ENCODE results near the gene DSP. TPM values are rescaled to one million over a fixed set of nuclear protein-coding genes. Genes with fewer than 3 reads are reported as not detected.

DSP gene
- total RNA-seq, 1 experiment from 2014 or later, result 39.5 TPM

DNA sequence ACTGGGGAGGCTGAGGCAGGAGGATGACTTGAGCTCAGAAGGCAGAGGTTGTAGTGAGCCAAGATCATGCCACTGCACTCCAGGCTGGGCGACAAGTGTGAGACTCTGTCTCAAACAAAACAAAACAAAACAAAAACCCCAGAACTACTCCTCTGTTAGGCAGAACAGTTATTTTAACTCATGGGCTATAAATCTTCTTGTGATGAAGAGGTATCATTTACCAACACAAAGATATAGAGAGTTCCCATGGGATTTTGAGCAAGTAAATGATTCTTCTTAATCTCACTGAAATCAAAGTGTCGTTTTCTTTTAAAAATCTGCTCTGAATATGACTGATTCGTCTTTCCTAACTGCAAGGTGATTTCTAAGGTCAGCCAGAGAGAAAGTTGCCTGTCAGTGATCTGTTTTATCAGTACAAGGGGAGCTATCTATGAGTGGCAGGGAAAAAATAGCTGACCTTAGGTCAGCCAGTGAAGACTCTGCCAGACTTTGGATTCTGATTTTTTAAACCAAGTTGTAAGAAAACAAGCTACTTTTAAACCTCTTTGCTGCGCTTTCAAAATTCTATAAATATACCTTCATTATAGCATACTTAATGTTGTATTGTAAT lies 3.8 kb upstream of the DSP start:
- DNase-seq (ENCODE audit: low spot score), result no peak

DNA sequence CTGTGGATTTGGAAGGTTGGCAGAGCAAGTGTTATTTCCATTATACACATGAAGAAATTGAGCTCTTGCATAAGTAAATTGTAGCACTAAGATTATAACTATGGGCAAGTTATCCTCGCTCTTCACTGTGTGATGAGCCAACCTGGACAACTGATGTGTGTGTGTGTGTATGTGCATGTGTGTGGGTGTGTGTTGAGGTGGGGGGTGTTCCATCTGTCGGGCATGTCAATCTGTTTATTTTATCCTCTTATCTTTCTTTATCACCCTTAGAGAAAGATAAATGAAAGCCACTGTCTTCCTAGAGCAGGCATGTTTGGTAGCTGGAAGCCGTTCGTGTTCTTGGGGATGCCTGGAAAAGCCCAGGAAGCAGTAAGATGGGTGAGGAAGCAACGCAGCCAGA lies 3.0 kb upstream of the DSP start:
- no peak for DNase-seq (ENCODE audit: low spot score)

DNA sequence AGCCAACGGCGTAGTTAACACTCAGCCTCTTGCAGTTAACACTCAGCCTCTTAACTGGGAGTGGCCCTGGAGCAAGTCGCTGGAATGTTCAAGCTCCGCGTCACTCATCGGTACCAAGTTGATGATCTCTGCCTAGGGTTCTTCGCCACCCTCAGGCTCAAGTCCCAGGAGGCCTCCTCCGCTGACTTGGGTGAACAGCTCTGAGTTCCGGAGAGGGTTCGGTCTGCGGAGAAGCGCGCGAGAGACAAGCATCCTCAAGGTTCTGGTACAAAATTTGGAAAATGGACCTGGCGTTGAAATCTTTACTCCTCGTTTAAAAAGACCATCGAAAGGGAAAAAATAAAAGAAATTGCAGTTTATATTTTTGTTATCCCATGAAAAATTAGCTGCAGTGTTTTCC lies 876 bp upstream of the DSP start:
- no peak for DNase-seq (ENCODE audit: low spot score)

DNA sequence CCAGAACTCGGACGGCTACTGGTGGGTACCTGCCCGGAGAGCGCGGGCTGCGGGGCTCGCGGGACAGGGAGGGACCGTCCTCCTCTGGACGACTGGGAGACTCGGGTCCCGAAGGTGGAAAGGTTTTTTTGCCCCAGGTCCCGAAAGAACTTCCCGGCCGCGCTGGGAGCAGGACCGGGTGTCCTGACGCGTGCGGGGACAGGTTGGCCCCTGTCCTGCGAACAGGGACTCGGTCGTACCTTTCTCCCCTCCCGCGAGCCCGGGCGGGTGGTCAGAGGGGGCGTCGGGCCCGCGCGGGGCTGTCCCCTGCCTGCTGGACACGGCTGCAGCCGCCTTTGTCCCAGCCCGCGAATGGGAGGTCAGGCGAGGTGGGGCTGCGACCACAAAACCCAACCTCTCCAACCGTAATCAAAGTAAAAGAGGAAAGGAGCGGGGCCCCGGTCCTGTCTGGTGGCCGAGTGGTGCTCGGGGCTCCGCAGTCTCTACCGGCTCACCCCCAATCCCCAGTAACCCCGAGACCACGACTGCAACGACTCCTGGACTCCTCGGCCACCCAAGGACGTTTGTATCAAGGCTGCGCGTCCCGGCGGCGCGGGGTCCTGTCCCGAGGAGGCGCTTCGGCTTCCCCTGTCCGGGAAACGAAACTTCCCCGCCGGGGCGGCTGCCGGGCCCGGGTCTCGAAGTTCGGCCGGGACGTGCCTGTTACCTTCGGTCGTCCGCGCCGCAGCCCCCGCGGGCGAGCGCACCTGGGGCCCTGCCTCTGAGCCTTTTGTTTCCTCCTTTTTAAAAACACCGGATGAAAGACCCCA lies 798 bp downstream of the DSP start:
- peak; percentile 22 for DNase-seq (ENCODE audit: low spot score)

DNA sequence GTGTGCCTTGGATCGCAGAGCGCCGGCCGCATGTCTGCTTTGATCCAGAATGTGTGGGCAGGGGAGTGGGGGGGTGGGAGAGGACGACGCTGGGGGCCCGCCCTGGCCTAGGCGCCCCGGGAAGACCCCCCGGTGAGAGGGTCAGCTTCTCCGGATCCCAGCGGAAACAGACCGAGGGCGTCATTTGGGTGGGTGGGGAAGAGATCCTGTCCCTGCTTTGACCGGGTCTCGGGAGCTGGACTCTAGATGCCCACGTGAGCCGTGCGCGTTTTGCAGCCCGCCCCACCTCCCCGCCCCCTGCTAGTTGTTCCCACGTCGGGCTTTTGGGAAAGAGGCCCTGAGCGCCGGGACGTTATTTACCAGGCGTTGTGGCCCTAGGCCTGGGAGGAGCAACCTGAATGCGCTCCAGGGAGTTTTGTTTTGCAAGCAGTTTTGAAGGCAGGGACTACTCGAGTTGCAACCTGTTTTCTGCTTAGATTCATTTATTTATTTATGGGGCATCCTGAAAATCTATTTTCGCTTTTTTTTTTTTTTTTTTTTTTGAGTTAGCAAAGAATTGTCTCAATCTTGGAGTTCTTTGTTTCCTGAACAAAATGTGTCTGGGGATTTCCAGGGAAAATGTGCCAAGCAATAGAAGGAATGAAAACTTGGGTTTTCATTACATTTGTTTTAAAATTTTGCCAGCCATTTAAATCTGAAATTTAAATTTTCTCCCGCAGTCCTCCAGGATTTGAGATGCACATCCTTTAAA lies 1.6 kb downstream of the DSP start:
- peak; percentile 59 for DNase-seq (ENCODE audit: low spot score)

DNA sequence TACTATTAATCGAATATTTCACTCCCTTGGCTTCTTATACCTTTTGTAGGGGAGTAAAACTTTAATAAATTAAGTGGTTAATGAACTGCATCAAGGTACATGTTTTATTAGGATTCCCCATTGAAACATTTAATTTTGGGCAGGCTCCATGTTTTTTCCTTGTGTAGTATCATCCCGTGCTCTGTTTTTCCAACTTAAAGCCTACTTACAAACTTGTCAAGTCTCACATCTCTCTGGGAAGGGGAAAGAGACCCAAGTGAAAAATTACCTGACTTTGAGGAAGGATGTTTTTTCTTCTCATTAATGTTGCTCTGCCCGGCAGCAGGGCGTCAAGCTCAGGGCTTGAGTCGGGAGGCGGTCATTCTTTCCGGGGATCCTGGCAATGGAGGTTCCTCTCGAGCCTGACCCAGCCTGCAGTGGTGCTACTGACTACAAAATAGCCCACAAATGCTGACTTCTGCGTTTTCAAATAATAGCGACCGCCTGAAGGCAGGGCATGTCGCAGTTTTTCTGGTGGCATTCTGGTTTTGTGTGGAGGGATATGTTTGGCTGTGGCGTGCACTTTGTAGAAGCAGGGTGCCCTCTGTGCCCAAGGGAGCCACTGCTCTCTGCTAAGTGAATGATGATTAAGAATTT lies 2.4 kb downstream of the DSP start:
- DNase-seq (ENCODE audit: low spot score), result no peak

DNA sequence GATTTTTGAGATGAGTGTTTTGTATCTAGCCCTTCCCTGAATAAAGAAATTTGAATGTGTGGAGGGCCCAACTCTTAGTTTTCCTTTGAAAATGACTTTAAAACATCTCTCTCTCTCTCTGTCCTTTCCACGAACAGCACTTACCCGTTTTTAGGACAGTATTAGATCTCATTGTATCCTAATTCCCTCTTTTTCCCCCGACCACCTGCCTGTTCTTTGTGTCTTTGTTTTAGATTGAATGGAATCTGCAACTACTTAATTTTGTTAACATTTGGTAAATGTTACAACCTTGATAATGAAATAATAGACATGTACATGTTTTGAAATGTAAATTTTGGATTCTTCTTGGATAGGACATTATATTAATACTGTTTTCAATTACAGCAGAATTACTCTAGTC lies 3.1 kb downstream of the DSP start:
- DNase-seq (ENCODE audit: low spot score), result no peak

DNA sequence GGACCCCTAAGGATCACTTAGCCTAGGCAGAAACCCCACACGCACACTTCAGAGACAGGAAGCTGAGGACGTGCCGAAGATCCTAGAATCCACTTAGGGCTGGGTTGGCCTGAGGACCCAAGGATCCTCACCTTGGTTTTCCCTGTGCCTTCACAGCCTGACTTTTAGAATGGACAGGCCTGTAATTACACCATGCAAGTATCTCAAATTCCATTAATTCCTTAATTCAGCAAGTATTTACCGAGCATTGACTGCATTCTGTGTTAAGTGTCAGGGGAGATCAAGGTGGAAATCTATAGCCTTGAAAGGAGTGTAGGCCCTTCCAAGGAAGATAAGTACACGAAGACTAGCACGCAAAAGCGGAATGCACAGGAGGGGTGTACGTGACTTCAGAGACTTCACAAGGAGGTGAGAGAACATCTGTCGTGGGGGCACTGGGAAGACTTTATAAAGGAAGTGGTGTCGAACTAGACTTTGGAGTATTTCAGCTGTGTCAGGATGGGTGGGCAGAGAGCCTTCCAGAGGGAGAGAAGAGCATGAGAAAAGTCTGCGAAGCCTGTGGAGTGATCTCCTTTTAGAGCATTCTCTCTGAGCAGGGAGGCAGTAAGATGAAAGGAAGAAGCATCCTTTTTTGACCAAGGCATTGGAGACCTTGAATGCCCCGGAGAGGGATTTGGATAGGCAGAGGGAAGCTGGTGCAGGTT lies 4.0 kb downstream of the DSP start:
- DNase-seq (ENCODE audit: low spot score), result no peak

DNA sequence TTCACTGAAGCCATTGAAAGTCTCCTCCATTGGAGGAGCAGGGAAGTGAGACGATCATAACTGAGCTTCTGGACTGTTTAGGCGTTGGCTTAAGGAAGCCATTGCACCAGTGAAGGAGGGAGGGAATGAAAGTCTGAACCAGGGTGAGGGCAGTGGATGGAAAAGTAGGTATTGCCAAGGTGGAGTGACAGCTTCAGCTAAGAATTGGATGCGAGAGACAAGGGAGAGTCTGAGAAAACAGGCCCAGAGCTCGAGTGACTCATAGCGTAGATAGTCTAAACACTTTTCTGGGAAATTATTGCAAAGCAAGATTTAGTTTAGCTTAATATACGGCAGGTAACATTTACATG lies 4.5 kb downstream of the DSP start:
- no peak for DNase-seq (ENCODE audit: low spot score)

DNA sequence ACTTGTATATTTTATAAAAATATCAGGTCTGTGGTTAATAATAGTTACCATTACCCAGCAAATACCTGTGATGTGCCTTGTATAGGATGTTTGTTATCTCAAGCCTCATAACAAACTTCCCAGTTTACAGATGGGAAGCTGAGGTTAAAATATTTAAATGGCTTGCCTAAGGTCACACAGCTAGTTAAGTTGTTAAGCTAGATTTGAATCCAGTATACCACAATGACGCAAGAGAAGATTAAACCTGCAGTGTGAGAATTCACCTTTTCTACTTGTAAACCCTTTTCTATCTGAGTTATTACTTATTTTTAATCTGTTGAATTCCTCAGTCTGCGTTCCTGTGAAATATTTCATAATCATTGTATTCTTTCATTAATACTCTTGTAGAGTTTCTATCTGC lies 4.9 kb downstream of the DSP start:
- no peak for DNase-seq (ENCODE audit: low spot score)

DNA sequence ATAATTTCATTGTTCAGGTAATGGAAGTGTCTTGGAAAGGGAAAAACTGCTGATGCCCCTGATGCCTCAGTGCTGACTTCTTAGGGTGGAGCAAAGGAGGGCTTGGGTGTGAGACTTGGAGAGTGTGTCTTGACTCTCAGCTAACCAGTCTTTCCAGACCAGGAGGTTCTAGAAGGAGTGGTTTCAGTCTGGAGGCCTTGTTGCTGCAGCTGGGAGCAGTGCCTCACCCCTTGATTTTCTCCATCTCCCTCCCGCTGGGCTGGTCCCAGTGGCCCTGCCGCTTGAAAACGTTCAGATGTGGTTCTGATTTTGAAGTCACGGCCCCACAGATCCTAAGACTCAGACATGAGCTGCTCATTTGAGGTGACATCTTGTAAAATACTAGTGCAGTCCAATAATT lies 5.4 kb downstream of the DSP start:
- DNase-seq (ENCODE audit: low spot score), result no peak

DNA sequence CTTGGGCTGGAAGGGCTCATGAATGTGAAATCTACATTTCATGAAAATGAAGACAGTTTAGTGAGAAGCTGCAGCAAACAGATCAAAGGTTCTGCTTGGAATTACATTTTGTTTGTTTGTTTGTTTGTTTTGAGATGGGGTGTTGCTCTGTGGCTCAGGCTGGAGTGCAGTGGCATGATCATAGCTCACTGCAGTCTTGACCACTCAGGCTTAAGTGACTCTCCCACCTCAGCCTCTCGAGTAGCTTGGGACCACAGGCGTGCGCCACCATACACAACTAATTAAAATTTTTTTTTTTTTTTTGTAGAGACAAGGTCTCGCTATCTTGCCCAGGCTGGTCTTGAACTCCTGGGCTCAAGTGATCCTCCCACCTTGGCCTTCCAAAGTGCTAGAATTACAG lies 5.8 kb downstream of the DSP start:
- no peak for DNase-seq (ENCODE audit: low spot score)

DNA sequence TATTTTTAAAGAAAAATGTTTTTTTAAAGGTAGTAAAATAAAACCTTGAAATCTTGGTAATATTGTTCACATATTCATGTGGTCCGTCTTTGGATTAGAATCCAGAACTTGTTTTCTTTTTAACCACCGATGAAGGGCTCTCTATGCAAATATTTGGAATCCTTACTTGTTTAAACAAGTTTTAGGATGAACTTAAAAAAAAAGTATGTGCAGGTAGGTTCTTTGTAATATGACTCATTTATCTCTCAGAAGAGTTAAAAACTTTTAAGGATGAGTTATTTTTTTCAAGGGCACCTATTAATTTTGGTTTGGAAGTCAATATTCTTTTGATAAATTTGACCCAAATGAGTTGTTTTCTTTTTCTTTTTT lies 8.9 kb downstream of the DSP start:
- no peak for DNase-seq (ENCODE audit: low spot score)

DNA sequence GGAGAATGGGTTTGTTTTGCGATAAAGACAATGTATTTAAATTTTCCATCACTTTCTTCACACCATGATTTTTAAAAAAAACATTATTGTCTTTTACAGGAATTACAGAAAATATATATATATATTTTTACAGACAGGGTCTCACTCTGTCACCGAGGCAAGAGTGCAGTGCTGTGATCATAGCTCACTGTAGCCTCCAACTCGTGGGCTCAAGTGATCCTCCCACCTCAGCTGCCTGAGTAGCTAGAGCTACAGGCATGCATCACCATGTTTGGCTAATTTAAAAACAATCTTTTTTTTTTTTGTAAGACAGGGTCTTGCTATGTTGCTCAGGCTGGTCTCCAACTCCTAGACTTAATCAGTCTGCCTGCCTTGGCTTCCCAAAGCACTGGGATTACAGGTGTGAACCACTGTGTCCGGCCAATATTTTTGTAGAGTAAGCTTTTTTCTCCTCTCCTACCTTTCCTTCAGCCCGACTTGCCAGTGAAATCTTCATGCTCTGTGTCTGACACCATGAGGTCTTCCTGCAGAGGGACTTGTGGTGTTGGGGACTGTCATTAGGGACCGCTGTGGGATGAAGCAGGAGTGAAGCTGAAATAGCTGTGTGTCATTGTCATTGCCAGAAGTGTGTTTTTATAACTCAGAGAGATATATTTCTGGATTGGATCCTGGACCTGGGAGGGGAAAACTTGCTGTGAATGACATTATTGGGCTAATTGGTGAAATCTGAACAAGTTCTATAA lies 13.2 kb downstream of the DSP start:
- DNase-seq (ENCODE audit: low spot score), result no peak

DNA sequence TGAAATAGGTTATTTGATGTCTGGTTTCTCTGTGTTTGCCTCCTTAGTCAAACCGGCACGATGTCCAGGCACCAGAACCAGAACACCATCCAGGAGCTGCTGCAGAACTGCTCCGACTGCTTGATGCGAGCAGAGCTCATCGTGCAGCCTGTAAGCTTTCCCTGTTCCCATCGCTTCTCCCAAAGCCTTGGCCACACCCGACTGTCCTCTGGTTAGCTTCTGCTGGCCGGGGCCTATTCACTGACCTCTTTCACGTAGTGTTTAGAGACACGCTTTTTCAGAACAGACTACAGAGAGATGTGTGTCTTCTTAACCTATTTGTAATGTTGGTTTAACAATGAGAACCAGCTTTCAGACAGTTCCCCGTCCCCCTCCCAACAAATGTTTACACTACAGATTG lies 14.2 kb downstream of the DSP start:
- no peak for DNase-seq (ENCODE audit: low spot score)

DNA sequence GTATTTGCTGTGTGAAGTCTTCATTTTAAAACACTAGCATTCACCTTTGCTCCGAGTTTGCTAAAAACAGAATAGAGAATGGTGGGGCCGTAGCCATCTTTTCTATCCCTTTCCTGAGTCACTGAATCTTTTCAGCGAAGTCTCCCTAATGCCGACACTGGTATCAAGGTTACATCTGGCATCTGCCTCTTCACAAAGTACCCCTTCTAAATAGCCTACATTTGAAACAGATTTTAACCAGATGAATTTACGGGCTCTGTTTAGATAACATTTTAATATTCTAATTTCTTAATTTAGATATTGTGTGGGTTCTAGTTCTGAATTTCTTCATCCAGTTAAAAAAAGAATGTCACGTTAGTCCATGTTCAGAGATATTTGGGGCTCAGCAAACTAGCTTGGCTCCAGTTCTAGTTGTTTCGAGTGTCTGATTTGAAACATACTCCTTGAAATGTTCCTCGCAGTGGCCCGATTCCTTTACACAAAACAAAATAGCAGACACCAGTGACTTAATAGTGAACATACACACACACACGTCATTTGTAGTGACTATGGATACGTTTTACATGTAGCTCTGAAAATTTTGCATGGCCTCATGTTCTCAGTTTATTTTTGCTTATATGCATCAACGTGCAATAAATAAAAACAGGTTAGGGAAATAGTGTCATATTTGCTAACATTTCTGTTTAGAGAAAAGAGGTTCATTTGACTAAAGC lies 15.1 kb downstream of the DSP start:
- no peak for DNase-seq (ENCODE audit: low spot score)

DNA sequence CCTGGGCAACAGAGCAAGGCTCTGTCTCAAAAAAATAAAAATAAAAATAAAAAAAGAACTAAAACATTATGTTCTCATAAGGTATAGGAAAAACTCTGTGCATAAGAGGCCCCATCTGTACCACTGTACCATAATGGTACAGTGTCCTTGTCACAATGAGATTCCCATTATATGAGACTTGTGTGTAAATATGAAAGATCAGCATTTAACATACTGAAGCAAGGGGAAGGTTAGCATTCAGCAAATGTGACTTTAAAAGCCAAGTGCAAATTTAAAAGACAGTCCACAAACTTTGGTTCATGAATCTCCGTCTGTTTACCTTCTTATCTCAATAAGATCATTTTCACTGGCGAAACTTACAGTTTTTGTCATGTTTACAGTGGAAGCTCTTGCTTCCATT lies 16.2 kb downstream of the DSP start:
- no peak for DNase-seq (ENCODE audit: low spot score)

DNA sequence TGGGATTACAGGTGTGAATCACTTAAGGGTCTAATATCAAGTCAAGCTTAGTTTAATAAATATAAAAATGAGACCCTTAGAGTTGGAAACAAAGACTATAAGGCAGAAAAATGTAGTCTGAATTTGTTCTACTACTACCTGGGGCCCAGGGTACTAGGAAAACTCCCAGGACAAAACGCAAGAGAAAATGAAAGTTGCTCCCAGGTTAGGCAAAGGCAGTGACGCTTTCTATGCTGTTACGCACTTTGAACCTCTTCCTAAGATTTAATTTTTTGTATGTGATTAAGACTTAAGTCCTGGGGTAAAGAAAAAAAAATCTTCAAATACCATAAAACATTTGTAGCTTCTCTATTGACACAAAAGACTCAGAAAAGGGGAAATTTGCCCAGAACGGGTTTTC lies 17.3 kb downstream of the DSP start:
- no peak for DNase-seq (ENCODE audit: low spot score)

DNA sequence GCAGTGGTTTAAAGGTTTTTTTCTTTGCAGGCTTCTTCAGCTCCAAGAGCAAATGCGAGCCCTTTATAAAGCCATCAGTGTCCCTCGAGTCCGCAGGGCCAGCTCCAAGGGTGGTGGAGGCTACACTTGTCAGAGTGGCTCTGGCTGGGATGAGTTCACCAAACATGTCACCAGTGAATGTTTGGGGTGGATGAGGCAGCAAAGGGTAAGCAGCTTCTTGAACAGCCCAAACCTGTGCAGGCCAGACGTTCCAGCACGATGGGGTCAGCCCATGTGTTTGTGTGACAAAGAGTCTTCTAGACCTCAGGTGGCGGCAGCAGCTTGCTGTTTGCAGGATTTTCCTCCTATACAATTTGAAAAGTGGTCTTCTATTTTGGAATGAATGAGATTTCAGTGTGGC lies 17.7 kb downstream of the DSP start:
- DNase-seq (ENCODE audit: low spot score), result no peak

DNA sequence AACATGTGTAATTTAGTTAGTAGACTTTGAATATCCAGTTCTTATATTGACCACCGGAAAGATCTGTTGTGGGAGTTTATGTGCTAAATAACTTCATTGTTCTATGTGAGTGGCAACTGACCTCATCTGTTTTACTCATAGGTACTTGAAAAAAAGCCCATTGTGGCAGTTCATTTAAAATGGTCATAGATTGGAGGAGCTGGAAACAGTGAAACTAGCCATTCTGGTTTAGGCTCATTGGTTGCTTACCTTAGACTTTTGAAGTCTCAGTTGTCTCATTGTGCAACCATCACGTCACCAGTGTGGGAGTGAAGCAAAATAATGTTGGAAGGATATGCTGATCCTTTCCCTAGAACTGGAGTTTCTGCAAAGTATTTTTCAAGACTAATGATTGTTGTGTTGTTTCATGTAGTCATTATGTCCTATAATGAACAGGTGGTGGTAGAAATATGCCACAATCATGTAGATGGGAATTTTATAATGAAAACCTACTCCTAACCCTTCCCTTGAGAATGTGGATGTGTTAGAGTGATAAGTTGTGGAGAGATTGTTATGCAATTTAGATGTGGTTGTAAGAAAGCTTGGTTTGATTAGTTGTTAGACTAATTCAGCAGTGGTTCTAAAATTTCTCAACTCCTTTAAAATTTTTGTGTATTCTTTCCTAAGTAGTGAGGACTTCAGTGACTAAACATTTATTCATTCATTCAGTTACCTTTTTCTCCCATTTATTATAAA lies 18.3 kb downstream of the DSP start:
- no peak for DNase-seq (ENCODE audit: low spot score)

All from A172 (cell line).